ENCODE results near the gene ANKRD11. TPM values are rescaled to one million over a fixed set of nuclear protein-coding genes. Genes with fewer than 3 reads are reported as not detected.
"Not testable (repeated sequence)": the region's sequence is repeated elsewhere in the genome, so short reads cannot be mapped to it uniquely, and the experiment has no call there.

Gene ANKRD11
- total RNA-seq, 1 experiment from 2014 or later: 266 TPM

DNA sequence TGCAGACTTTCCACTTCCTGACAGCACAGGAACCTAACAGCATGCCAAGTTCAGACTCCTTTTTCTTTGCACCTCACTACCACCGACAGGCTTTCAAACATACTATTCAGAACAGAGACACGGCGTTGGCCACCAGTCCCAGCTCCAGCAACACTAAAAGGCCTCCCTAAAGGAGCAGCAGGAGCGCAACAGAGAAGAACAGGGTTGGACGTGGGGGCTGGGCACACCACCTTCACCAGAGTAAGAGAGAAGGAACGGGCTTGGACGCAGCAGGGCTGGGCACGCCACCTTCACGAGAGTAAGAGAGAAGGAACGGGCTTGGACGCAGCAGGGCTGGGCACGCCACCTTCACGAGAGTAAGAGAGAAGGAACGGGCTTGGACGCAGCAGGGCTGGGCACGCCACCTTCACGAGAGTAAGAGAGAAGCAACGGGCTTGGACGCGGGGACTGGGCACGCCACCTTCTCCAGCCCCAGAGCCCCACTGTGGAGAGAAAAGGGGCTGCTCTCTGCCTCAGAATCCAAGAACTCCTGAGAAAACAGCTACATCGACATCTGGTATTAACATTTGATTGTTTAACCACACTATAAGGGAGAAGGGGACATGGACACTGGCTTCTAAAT is 56.9 kb downstream of the ANKRD11 start:
- peaks cover 29% of the 10 kb centered on the region; the same call in 1 of the 2 replicates for H4K20me1 ChIP-seq (ENCODE audit: insufficient read depth)
- ATAC-seq; H3K9me2 ChIP-seq (ENCODE audit: insufficient read depth); H3K4me3 ChIP-seq (replicated peaks in 1 of 2; ENCODE audit: low read depth in 1 of 2, low read length in 2 of 2); RAD21 ChIA-PET (ENCODE audit: low non-redundant PET in 1 of 2, low total read pairs in 2 of 2, uncharacterized antibody in 2 of 2, unreplicated experiment in 2 of 2); CTCF ChIA-PET; intact Hi-C loops (cut with micrococcal nuclease); BruUV-seq (replicated peaks); H3K27ac ChIP-seq (ENCODE audit: low read depth, low read length); H2AFZ ChIP-seq (ENCODE audit: low read depth, low read length, poor library complexity, severe bottlenecking); DNase-seq (ENCODE audit: low read depth, low spot score); H3K36me3 ChIP-seq (ENCODE audit: control insufficient read depth in 1 of 2, insufficient read depth in 2 of 2, low read length in 2 of 2); H3K9ac ChIP-seq (ENCODE audit: low read length); POLR2A ChIA-PET; H3K9me3 ChIP-seq (ENCODE audit: control insufficient read depth in 1 of 2, insufficient read depth in 1 of 2, low read depth in 1 of 2, low read length in 2 of 2); H3K4me2 ChIP-seq (ENCODE audit: low read length); H3K27me3 ChIP-seq (ENCODE audit: insufficient read depth, low read length): not testable (repeated sequence)
- peaks cover 88% of the 10 kb centered on the region for H3K79me2 ChIP-seq (ENCODE audit: insufficient read depth, low read length)
- H3K4me1 ChIP-seq (ENCODE audit: control insufficient read depth in 1 of 2, insufficient read depth in 2 of 2, low read length in 2 of 2): peaks cover 5 to 18% of the 10 kb centered on the region in 2 experiments; a peak in 2 of 4 replicates

DNA sequence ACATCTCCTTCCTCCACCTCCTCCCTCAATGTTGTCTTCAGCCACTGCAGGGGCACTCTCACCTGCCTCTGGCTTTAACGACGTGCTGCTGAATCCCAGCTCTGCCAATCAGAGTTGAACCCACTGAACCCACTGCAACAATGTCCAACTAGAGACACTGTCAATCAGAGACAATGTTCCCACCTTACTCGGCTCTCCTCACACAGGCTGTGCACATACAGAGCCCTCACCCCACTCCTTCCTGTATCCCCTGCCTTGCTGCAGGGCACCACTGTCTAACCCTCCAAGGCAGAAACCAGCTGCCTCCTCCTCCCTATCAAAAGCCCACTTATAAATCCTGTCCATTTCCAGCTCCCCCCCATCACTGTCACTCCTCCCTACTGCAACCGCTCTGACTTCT is 58.7 kb downstream of the ANKRD11 start:
- intact Hi-C loops (cut with micrococcal nuclease): no loop called here
- no peak for ATAC-seq
- Histone ChIP-seq H2AFZ (ENCODE audit: low read depth, low read length, poor library complexity, severe bottlenecking) (no peak overlapping the region), H3K27me3 (ENCODE audit: insufficient read depth, low read length) (no peaks in the 10 kb centered on the region), H3K79me2 (ENCODE audit: insufficient read depth, low read length) (peaks cover 88% of the 10 kb centered on the region), H4K20me1 (ENCODE audit: insufficient read depth) (peaks cover 36% of the 10 kb centered on the region; the same call in 1 of the 2 replicates), H3K9me2 (ENCODE audit: insufficient read depth) (no peaks in the 10 kb centered on the region), H3K4me3 (replicated peaks in 1 of 2; ENCODE audit: low read depth in 1 of 2, low read length in 2 of 2) (no peak overlapping the region), H3K27ac (ENCODE audit: low read depth, low read length) (no peak overlapping the region), H3K9ac (ENCODE audit: low read length) (no peak overlapping the region), H3K4me2 (ENCODE audit: low read length) (no peak overlapping the region), H3K9me3 (ENCODE audit: control insufficient read depth in 1 of 2, insufficient read depth in 1 of 2, low read depth in 1 of 2, low read length in 2 of 2) (no peaks in the 10 kb centered on the region), H3K4me1 (ENCODE audit: control insufficient read depth in 1 of 2, insufficient read depth in 2 of 2, low read length in 2 of 2) (peaks cover 5 to 18% of the 10 kb centered on the region in 2 experiments; a peak in 2 of 4 replicates), H3K36me3 (ENCODE audit: control insufficient read depth in 1 of 2, insufficient read depth in 2 of 2, low read length in 2 of 2) (peaks cover 0 to 3% of the 10 kb centered on the region in 2 experiments; a peak in 2 of 4 replicates)
- no peak for DNase-seq (ENCODE audit: low read depth, low spot score)
- ChIA-PET POLR2A (no interaction called here), CTCF (no interaction called here), RAD21 (ENCODE audit: low non-redundant PET in 1 of 2, low total read pairs in 2 of 2, uncharacterized antibody in 2 of 2, unreplicated experiment in 2 of 2) (no interaction called here)
- no TSS peak for BruUV-seq (replicated peaks)
- no peak for TF ChIP-seq CEBPB (IDR thresholded peaks at IDR 0.05; ENCODE audit: low read depth)
- no peak for TF ChIP-seq EZH2phosphoT487 (IDR thresholded peaks at IDR 0.05; ENCODE audit: borderline replicate concordance)
- TF ChIP-seq POLR2A (IDR thresholded peaks at IDR 0.05; ENCODE audit: borderline replicate concordance, extremely low read depth, insufficient read depth, insufficient read length): no peak
- TF ChIP-seq, protein P1, sequence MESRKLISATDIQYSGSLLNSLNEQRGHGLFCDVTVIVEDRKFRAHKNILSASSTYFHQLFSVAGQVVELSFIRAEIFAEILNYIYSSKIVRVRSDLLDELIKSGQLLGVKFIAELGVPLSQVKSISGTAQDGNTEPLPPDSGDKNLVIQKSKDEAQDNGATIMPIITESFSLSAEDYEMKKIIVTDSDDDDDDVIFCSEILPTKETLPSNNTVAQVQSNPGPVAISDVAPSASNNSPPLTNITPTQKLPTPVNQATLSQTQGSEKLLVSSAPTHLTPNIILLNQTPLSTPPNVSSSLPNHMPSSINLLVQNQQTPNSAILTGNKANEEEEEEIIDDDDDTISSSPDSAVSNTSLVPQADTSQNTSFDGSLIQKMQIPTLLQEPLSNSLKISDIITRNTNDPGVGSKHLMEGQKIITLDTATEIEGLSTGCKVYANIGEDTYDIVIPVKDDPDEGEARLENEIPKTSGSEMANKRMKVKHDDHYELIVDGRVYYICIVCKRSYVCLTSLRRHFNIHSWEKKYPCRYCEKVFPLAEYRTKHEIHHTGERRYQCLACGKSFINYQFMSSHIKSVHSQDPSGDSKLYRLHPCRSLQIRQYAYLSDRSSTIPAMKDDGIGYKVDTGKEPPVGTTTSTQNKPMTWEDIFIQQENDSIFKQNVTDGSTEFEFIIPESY (IDR thresholded peaks at IDR 0.05; ENCODE audit: extremely low read depth, insufficient replicate concordance, low read length): no peak
- TF ChIP-seq, protein P2, sequence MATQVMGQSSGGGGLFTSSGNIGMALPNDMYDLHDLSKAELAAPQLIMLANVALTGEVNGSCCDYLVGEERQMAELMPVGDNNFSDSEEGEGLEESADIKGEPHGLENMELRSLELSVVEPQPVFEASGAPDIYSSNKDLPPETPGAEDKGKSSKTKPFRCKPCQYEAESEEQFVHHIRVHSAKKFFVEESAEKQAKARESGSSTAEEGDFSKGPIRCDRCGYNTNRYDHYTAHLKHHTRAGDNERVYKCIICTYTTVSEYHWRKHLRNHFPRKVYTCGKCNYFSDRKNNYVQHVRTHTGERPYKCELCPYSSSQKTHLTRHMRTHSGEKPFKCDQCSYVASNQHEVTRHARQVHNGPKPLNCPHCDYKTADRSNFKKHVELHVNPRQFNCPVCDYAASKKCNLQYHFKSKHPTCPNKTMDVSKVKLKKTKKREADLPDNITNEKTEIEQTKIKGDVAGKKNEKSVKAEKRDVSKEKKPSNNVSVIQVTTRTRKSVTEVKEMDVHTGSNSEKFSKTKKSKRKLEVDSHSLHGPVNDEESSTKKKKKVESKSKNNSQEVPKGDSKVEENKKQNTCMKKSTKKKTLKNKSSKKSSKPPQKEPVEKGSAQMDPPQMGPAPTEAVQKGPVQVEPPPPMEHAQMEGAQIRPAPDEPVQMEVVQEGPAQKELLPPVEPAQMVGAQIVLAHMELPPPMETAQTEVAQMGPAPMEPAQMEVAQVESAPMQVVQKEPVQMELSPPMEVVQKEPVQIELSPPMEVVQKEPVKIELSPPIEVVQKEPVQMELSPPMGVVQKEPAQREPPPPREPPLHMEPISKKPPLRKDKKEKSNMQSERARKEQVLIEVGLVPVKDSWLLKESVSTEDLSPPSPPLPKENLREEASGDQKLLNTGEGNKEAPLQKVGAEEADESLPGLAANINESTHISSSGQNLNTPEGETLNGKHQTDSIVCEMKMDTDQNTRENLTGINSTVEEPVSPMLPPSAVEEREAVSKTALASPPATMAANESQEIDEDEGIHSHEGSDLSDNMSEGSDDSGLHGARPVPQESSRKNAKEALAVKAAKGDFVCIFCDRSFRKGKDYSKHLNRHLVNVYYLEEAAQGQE (IDR thresholded peaks at IDR 0.05; ENCODE audit: low read depth): no peak
- TF ChIP-seq TCF7L2 (IDR thresholded peaks at IDR 0.05; ENCODE audit: borderline replicate concordance, extremely low read depth, insufficient read depth, insufficient read length): no peak
- TF ChIP-seq, protein P3, sequence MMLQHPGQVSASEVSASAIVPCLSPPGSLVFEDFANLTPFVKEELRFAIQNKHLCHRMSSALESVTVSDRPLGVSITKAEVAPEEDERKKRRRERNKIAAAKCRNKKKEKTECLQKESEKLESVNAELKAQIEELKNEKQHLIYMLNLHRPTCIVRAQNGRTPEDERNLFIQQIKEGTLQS (IDR thresholded peaks at IDR 0.05): no peak
- no peak for TF ChIP-seq ELF1 (IDR thresholded peaks at IDR 0.05; ENCODE audit: borderline replicate concordance, low read depth)
- TF ChIP-seq SP1 (IDR thresholded peaks at IDR 0.05; ENCODE audit: low read depth): no peak
- TF ChIP-seq RAD21 (IDR thresholded peaks at IDR 0.05; ENCODE audit: low read depth): no peak
- no peak for TF ChIP-seq CBX3 (IDR thresholded peaks at IDR 0.05; ENCODE audit: low read depth)
- no peak for TF ChIP-seq POLR2AphosphoS5 (IDR thresholded peaks at IDR 0.05; ENCODE audit: low read depth, low read length)
- TF ChIP-seq ZNF274 (IDR thresholded peaks at IDR 0.05; ENCODE audit: low read depth, low read length): no peak

Data from HCT116 (cell line).